Neural cell (in vitro differentiated cells): ENCODE measurements around the gene OAF.

Experiments used
- CTCF ChIP-seq: fragments of 450-650 bp; IDR thresholded peaks from 2 replicates; pipeline ENCODE4 v1.5.1; 2014; ENCODE audit warnings: antibody characterized with exemption, mild to moderate bottlenecking, moderate library complexity; ENCODE audit not compliant: poor library complexity, severe bottlenecking
- POLR2AphosphoS5 ChIP-seq: IDR thresholded peaks from 2 replicates; pipeline ENCODE4 v1.6.1; 2012
- TAF1 ChIP-seq: IDR thresholded peaks from 2 replicates; pipeline ENCODE4 v1.6.1; 2012; ENCODE audit warnings: low read depth

- TF ChIP-seq POLR2AphosphoS5 (no peak), CTCF (no peak), TAF1 (no peak)
Measured at GRCh38 chr11:120267319-120267718, 56.5 kb downstream of the OAF start.
